Rectal smooth muscle tissue (tissue), 1 donor: ENCODE results near the gene FBXL12.
A peak's percentile ranks its signal among the peaks of the same experiment; 100 is the strongest.
"Not testable (repeated sequence)": the region's sequence is repeated elsewhere in the genome, so short reads cannot be mapped to it uniquely, and the experiment has no call there.

Experiments used
- H3K27ac ChIP-seq: one replicate; pipeline ENCODE4 v1.7.0; 2013; ENCODE audit warnings: low read depth, low read length, inconsistent platforms
- H3K27me3 ChIP-seq: one replicate; pipeline ENCODE4 v1.7.0; 2013; ENCODE audit warnings: low read length; ENCODE audit not compliant: control insufficient read depth, insufficient read depth
- H3K36me3 ChIP-seq: one replicate; pipeline ENCODE4 v1.7.0; 2013; ENCODE audit warnings: low read length; ENCODE audit not compliant: control insufficient read depth, insufficient read depth
- H3K4me1 ChIP-seq: one replicate; pipeline ENCODE4 v1.7.0; 2013; ENCODE audit warnings: low read length; ENCODE audit not compliant: control insufficient read depth, insufficient read depth
- H3K4me3 ChIP-seq: one replicate; pipeline ENCODE4 v1.7.0; 2013; ENCODE audit warnings: low read length
- H3K9ac ChIP-seq: one replicate; pipeline ENCODE4 v1.7.0; 2013; ENCODE audit warnings: low read length

Gene FBXL12

GRCh38 chr19:9850235-9850959 lies 31.5 kb upstream of the FBXL12 start:
- Histone ChIP-seq H3K4me3 (no peak overlapping the region), H3K9ac (no peak overlapping the region), H3K36me3 (peaks cover 15% of the 10 kb centered on the region), H3K4me1 (peaks cover 5% of the 10 kb centered on the region), H3K27ac (no peak overlapping the region), H3K27me3 (no peaks in the 10 kb centered on the region)

- peaks cover 5% of the 10 kb centered on the region for H3K4me1 ChIP-seq
- H3K36me3 ChIP-seq, result peaks cover 15% of the 10 kb centered on the region
- H3K4me3 ChIP-seq, result no peak overlapping the region
- no peak overlapping the region for H3K27ac ChIP-seq
- no peak overlapping the region for H3K9ac ChIP-seq
- no peaks in the 10 kb centered on the region for H3K27me3 ChIP-seq
Observed at GRCh38 chr19:9849791-9850190, 30.9 kb upstream of the FBXL12 start.

- Histone ChIP-seq H3K4me3 (no peak overlapping the region), H3K4me1 (peaks cover 5% of the 10 kb centered on the region), H3K27ac (no peak overlapping the region), H3K9ac (no peak overlapping the region), H3K36me3 (peaks cover 21% of the 10 kb centered on the region), H3K27me3 (no peaks in the 10 kb centered on the region)
Observed at GRCh38 chr19:9848762-9849161, 29.9 kb upstream of the FBXL12 start.

- Histone ChIP-seq H3K27me3 (no peaks in the 10 kb centered on the region), H3K4me1 (peaks cover 5% of the 10 kb centered on the region), H3K36me3 (peaks cover 26% of the 10 kb centered on the region), H3K9ac (no peak overlapping the region), H3K4me3 (no peak overlapping the region), H3K27ac (no peak overlapping the region)
Observed at GRCh38 chr19:9848060-9848459, 29.2 kb upstream of the FBXL12 start.

GRCh38 chr19:9847087-9847671 lies 28.3 kb upstream of the FBXL12 start:
- no peak overlapping the region for H3K9ac ChIP-seq

GRCh38 chr19:9843626-9844273 lies 24.9 kb upstream of the FBXL12 start:
- not testable (repeated sequence) for H3K4me3 ChIP-seq, H3K27ac ChIP-seq, H3K27me3 ChIP-seq, H3K9ac ChIP-seq, H3K4me1 ChIP-seq
- peaks cover 53% of the 10 kb centered on the region for H3K36me3 ChIP-seq

More at GRCh38 chr19:9847087-9847671, 28.3 kb upstream of the FBXL12 start:
- H3K27me3 ChIP-seq, result no peaks in the 10 kb centered on the region
- H3K4me1 ChIP-seq, result peaks cover 5% of the 10 kb centered on the region
- no peak overlapping the region for H3K27ac ChIP-seq
- H3K36me3 ChIP-seq, result peaks cover 34% of the 10 kb centered on the region
- no peak overlapping the region for H3K4me3 ChIP-seq

- peaks cover 8% of the 10 kb centered on the region for H3K4me1 ChIP-seq
- H3K4me3 ChIP-seq, result no peak overlapping the region
- no peaks in the 10 kb centered on the region for H3K27me3 ChIP-seq
- no peak overlapping the region for H3K27ac ChIP-seq
- no peak overlapping the region for H3K9ac ChIP-seq
- H3K36me3 ChIP-seq, result peaks cover 57% of the 10 kb centered on the region
Observed at GRCh38 chr19:9842834-9843625, 24.2 kb upstream of the FBXL12 start.

- H3K27ac ChIP-seq, result no peak overlapping the region
- peaks cover 12% of the 10 kb centered on the region for H3K4me1 ChIP-seq
- H3K36me3 ChIP-seq, result peaks cover 44% of the 10 kb centered on the region
- no peak overlapping the region for H3K9ac ChIP-seq
- H3K4me3 ChIP-seq, result no peak overlapping the region
- no peaks in the 10 kb centered on the region for H3K27me3 ChIP-seq
Observed at GRCh38 chr19:9839415-9839814, 20.5 kb upstream of the FBXL12 start.

- Histone ChIP-seq H3K9ac (no peak overlapping the region), H3K4me3 (no peak overlapping the region), H3K27me3 (no peaks in the 10 kb centered on the region), H3K27ac (no peak overlapping the region), H3K36me3 (peaks cover 36% of the 10 kb centered on the region), H3K4me1 (peaks cover 12% of the 10 kb centered on the region)
Observed at GRCh38 chr19:9838324-9838723, 19.4 kb upstream of the FBXL12 start.

- Histone ChIP-seq H3K36me3 (peaks cover 15% of the 10 kb centered on the region), H3K27ac (no peak overlapping the region), H3K4me1 (peaks cover 12% of the 10 kb centered on the region), H3K27me3 (no peaks in the 10 kb centered on the region), H3K9ac (no peak overlapping the region), H3K4me3 (peak overlapping the region; percentile 95)
Observed at GRCh38 chr19:9836021-9836420, 17.1 kb upstream of the FBXL12 start.

- Histone ChIP-seq H3K9ac (no peak overlapping the region), H3K4me3 (peak overlapping the region; percentile 95), H3K4me1 (peaks cover 12% of the 10 kb centered on the region), H3K27ac (peak overlapping the region; percentile 51), H3K36me3 (peaks cover 10% of the 10 kb centered on the region), H3K27me3 (no peaks in the 10 kb centered on the region)
Observed at GRCh38 chr19:9835507-9835949, 16.6 kb upstream of the FBXL12 start.
